ENCODE measurements around the gene ZSWIM6.

DNA sequence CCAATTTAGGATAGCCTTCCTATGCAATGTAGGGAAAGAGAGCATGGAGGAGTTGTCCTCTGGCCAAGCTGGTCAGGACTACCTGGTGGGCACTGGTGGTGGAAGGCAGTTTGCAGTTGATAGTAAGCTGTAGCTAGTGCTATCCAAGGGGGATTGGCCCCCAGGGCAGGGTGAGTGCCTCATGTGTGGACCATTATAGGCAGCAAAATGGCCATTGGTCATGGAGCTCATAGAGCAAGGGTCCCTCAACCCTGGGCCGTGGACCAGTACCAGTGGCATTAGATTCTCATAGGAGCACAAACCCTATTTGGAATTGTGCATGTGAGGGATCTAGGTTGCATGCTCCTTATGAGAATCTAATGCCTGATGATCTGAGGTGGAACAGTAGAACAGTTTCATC, 139.3 kb downstream of the ZSWIM6 start:
- no peak for TF ChIP-seq POLR2AphosphoS5 (IDR thresholded peaks at IDR 0.05; ENCODE audit: borderline replicate concordance, low read depth, low read length)
- no peak for TF ChIP-seq EZH2 (IDR thresholded peaks at IDR 0.05)
- TF ChIP-seq FOXP2 (optimal IDR thresholded peaks at IDR 0.05; ENCODE audit: control extremely low read depth, extremely low read length, insufficient read depth) = no peak

Data from SK-N-MC (cell line).